ENCODE results near the gene GBP7.

DNA sequence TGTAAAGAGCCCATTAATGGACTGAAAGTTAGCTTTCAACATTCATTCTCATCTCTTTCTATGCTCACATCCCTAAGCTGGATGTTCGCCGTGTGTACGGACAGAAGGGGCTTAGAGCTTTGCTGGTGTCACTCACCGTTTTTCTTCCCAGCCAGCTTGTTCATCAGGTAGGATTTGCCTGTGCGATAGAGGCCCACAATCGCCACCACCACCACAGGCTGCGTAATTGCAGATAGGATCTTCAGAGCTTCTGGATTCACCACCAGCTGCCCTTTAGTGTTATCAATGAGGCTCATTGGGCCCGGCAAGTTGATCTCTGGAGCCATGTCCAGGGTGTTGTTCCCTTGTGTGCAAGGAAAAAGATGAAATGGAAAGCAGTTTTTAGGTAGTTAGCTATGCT lies 54.2 kb downstream of the GBP7 start:
- TF ChIP-seq POLR2AphosphoS5 (IDR thresholded peaks at IDR 0.05; ENCODE audit: borderline replicate concordance, low read depth, low read length) = no peak
- no peak for TF ChIP-seq EZH2 (IDR thresholded peaks at IDR 0.05)
